Calu3 (cell line): ENCODE measurements around the gene ARL14EPL. TPM values are rescaled to one million over a fixed set of nuclear protein-coding genes. Genes with fewer than 3 reads are reported as not detected.

Experiments used
- BruUV-seq: library from RNA; stranded (reverse); fragments of 400-500 nt; replicated peaks from 2 replicates; lab custom pipeline; 2021; lab: Mats Ljungman, UMichigan
- CTCF ChIA-PET: fragments of 300-600 bp; sonication (Branson Sonifier 250); formaldehyde crosslinking; loops from one replicate; lab custom pipeline; 2022; ENCODE audit warnings: antibody characterized with exemption; lab: Charles Lee
- DNase-seq: peaks from one replicate; pipeline ENCODE4 v3.0.0; 2022
- H3K27ac Mint-ChIP-seq: one replicate; pipeline ENCODE4 v1.8.0; 2022; ENCODE audit warnings: mixed read lengths; ENCODE audit not compliant: unreplicated experiment
- H3K27me3 Mint-ChIP-seq: one replicate; pipeline ENCODE4 v1.8.0; 2022; ENCODE audit warnings: mixed read lengths; ENCODE audit not compliant: unreplicated experiment
- H3K36me3 Mint-ChIP-seq: one replicate; pipeline ENCODE4 v1.8.0; 2022; ENCODE audit warnings: mild to moderate bottlenecking, moderate library complexity, mixed read lengths; ENCODE audit not compliant: insufficient read depth, unreplicated experiment
- H3K4me1 Mint-ChIP-seq: one replicate; pipeline ENCODE4 v1.8.0; 2022; ENCODE audit warnings: mild to moderate bottlenecking, low read depth, mixed read lengths; ENCODE audit not compliant: unreplicated experiment
- H3K4me3 Mint-ChIP-seq: one replicate; pipeline ENCODE4 v1.8.0; 2022; ENCODE audit warnings: mild to moderate bottlenecking, low read depth, moderate library complexity, mixed read lengths; ENCODE audit not compliant: unreplicated experiment
- H3K9me3 Mint-ChIP-seq: one replicate; pipeline ENCODE4 v1.8.0; 2022; ENCODE audit warnings: low read depth, mixed read lengths; ENCODE audit not compliant: unreplicated experiment
- CTCF ChIP-seq: fragments of 200-600 bp; IDR thresholded peaks from one replicate; pipeline ENCODE4 v1.8.0; 2022; ENCODE audit warnings: antibody characterized with exemption; ENCODE audit not compliant: unreplicated experiment
- intact Hi-C: fragments of 100-400 bp; cut with micrococcal nuclease; formaldehyde crosslinking; loops from one replicate; pipeline ENCODE4 v1.10.0; 2022; ENCODE audit not compliant: unreplicated experiment
- total RNA-seq: library from RNA; stranded (reverse); gene quantifications from 2 replicates; pipeline ENCODE4 v1.2.3, GENCODE V29; 2022

Gene ARL14EPL
- total RNA-seq, 1 experiment from 2014 or later, result 0.66 TPM

- no TSS peak for BruUV-seq
- H3K4me3 Mint-ChIP-seq, result no peak overlapping the region
- no peak overlapping the region for H3K27ac Mint-ChIP-seq
- TF ChIP-seq CTCF, result no peak
- DNase-seq, result no peak
- H3K27me3 Mint-ChIP-seq, result no peaks in the 10 kb centered on the region
- CTCF ChIA-PET, result no interaction called here
- H3K4me1 Mint-ChIP-seq, result no peaks in the 10 kb centered on the region
- intact Hi-C loops, result no loop called here
- H3K36me3 Mint-ChIP-seq, result peaks cover under 1% of the 10 kb centered on the region
- no peaks in the 10 kb centered on the region for H3K9me3 Mint-ChIP-seq
Measured at GRCh38 chr5:116037236-116037822, 5.1 kb downstream of the ARL14EPL start.

GRCh38 chr5:116038817-116039216 is 6.5 kb downstream of the ARL14EPL start:
- DNase-seq, result no peak
- CTCF ChIA-PET, result interaction anchor here (0.6 kb wide), 1 partner anchor 309 kb away, joined by 3 read pairs; no protein-coding TSS in a partner anchor

GRCh38 chr5:116042375-116042774 is 10.1 kb downstream of the ARL14EPL start:
- Mint-ChIP-seq H3K27me3 (no peaks in the 10 kb centered on the region), H3K9me3 (no peaks in the 10 kb centered on the region), H3K4me3 (no peak overlapping the region), H3K36me3 (no peaks in the 10 kb centered on the region), H3K4me1 (no peaks in the 10 kb centered on the region), H3K27ac (no peak overlapping the region)
- BruUV-seq, result no TSS peak
- CTCF ChIA-PET, result no interaction called here
- no peak for DNase-seq
- no peak for TF ChIP-seq CTCF
- intact Hi-C loops, result no loop called here

More at GRCh38 chr5:116038817-116039216, 6.5 kb downstream of the ARL14EPL start:
- intact Hi-C loops, result no loop called here
- no peak for TF ChIP-seq CTCF
- H3K4me3 Mint-ChIP-seq, result no peak overlapping the region
- H3K36me3 Mint-ChIP-seq, result no peaks in the 10 kb centered on the region
- no peaks in the 10 kb centered on the region for H3K27me3 Mint-ChIP-seq
- no peaks in the 10 kb centered on the region for H3K9me3 Mint-ChIP-seq
- no peak overlapping the region for H3K27ac Mint-ChIP-seq
- no TSS peak for BruUV-seq
- H3K4me1 Mint-ChIP-seq, result no peaks in the 10 kb centered on the region

- no peaks in the 10 kb centered on the region for H3K27me3 Mint-ChIP-seq
- CTCF ChIA-PET, result no interaction called here
- H3K4me3 Mint-ChIP-seq, result no peak overlapping the region
- H3K4me1 Mint-ChIP-seq, result no peaks in the 10 kb centered on the region
- no peak overlapping the region for H3K27ac Mint-ChIP-seq
- no peak for DNase-seq
- intact Hi-C loops, result no loop called here
- no TSS peak for BruUV-seq
- no peaks in the 10 kb centered on the region for H3K36me3 Mint-ChIP-seq
- H3K9me3 Mint-ChIP-seq, result no peaks in the 10 kb centered on the region
- TF ChIP-seq CTCF, result no peak
Measured at GRCh38 chr5:116044073-116044472, 11.8 kb downstream of the ARL14EPL start.
